GM12872 (cell line): ENCODE results near the gene METTL1.

Experiments used
- TF ChIP-seq, protein P1 (sequence below): IDR thresholded peaks from 3 replicates; pipeline ENCODE4 v1.5.1; 2011; ENCODE audit warnings: low read depth, mild to moderate bottlenecking, low read length, moderate library complexity; ENCODE audit not compliant: insufficient read depth

The METTL1 gene

DNA sequence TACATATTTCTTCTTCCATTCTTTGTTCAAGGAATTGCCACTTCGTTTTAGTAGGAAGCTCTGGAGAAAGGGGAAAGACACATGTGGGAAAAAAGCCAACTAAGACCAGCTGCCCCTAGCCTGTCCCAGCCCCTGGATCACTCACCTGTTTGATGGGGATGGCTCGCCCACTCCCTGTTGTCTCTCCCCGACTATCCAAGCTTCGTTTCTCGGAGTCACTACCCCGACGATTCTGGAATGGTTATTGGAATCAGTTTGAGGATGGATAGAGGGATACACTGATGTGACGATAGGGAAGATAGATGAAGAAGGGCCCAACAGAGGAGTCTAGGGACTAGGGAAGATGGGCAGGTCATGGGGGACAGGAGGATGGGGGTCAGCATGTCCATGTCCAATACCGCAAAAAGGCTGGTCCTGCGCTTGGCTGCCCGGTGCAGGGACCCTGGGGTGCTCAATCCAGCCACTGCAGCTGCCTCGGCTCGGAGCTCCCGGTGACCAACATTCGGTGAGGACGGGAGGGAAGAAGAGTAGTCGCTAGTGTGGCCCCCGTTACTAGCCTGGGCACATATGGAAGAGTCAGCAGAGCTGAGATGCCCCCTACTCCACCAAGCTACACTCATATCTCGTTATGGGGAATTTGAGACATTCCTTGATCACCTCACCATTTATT, 40.4 kb downstream of the METTL1 start:
- TF ChIP-seq, protein P1, sequence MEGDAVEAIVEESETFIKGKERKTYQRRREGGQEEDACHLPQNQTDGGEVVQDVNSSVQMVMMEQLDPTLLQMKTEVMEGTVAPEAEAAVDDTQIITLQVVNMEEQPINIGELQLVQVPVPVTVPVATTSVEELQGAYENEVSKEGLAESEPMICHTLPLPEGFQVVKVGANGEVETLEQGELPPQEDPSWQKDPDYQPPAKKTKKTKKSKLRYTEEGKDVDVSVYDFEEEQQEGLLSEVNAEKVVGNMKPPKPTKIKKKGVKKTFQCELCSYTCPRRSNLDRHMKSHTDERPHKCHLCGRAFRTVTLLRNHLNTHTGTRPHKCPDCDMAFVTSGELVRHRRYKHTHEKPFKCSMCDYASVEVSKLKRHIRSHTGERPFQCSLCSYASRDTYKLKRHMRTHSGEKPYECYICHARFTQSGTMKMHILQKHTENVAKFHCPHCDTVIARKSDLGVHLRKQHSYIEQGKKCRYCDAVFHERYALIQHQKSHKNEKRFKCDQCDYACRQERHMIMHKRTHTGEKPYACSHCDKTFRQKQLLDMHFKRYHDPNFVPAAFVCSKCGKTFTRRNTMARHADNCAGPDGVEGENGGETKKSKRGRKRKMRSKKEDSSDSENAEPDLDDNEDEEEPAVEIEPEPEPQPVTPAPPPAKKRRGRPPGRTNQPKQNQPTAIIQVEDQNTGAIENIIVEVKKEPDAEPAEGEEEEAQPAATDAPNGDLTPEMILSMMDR = no peak

DNA sequence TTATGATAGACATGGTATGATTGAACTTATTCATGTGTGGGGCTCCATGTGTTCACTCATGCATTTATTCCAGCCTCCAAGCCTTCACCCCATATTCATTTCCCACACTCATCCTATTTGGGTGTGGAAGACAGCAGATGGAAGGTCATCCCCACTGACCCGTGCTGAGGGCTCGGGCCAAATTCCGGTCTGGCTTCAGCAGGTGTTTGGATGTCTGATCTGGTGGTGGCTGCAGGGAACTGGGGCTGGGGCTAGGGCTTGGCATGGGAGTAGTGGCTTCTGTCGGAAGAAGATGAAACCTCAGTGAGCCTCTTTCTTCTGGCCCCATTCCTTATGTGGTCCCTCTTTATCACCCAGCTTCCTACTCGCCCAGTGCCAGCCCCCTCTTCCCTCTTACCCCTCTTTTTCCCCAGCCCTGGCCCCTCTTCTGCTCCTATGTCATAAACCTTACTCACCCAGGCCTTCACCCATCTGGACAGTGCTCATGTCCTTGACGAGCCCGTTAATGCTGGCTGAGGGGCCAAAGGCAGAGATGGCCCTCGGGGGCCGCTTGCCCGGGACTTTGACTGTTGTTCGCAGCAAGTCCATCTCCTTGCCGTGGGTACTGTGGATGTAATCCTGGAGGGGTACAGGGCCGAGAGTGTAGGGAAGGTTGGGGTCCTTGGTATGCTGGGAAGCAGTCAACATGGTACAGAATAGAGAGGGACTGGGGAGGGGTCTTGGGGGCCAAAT, 41.4 kb downstream of the METTL1 start:
- TF ChIP-seq, protein P1 = no peak

DNA sequence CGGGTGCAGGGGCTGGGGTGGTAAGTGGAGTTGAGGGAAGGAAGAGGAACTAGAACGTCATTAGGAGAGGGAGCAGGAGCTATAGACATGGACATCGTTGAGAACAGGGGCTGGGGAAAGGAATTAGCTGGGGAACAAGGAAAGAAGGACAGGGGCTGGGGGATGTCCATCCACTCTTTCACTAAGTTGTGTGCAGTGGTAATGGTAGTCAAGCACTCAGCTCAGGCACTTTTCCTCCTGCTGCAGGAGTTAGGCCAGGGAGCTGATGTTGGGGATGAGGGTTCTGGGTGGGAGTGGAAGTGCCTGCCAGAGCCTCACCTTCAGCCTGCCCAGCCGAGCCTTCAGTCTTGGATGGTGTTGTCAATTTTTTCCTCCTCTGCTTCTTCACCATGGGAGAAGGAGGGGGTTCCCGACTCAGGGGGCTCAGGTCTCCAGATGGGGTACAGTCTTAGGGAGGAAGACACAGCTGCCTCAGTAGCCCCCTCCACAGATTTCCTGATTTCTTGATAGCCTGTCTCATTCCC, 42.5 kb downstream of the METTL1 start:
- TF ChIP-seq, protein P1 = no peak

DNA sequence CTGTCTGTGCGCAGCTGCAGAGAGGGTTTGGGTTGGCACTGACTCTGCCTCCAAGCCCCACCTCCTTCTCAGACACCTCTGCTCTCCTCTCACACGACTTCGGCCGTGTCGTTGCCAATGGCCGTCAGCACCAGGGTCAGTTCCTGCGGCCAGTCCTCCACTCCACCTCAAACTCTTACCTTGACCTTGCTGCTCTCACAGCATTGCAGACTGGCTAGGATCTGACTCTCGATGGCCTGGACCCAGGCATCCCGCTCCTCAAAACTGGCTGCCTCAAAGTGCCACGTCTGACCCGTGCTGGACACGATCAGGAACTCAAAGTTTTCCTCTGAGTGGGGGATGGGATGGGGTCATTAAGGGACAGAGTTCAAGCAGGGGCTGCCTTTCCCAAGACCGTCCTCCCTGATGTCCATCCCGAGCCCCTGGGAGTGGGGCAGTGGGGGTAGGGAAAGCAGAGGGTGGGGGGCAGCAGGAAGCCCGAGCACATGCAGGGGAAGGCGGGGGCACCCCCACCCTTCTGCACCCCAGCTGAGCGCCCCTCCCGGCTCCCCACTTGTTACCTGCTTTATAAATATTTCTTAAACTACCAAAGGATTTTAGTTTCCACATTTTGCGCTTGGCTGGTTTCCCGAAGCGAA, 44.0 kb downstream of the METTL1 start:
- TF ChIP-seq, protein P1 = no peak

DNA sequence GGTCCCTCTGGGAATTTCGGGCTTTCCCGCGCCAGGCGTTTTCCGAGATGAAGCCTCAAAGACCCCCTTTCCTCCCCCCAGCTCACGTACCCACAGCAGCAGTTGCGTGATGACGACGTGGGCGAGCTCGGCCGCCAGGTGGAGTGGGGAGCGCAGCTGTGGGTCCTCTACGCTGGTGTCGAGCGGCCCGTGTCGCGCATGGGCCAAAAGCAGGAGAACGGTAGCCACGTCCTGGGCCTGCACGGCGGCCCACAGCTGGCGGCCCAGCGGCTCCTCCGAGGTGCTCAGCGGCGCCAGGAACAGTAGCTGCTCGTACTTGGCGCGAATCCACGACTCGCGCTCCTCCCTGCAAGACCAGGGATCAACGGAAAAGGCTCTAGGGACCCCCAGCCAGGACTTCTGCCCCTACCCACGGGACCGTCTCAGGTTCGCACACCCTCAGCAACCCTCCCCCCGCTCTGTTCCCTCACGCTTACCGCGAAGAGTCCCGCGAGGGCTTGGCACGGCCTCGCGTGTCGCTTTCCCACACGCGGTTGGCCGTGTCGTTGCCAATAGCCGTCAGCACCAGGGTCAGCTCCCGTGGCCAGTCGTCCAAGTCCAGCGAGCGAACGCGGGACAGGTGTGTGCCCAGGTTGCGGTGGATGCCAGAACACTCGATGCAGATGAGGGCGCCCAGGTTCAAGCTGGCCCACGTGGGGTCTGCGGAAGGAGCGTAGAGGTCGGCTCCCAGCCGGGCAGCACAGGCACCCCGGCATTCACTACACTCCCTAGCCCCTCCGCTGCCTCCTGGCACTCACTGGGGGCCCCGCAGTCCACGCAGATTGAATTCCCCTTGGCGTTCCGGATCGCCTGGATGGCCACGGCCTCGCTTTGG, 44.8 kb downstream of the METTL1 start:
- TF ChIP-seq, protein P1 = no peak

DNA sequence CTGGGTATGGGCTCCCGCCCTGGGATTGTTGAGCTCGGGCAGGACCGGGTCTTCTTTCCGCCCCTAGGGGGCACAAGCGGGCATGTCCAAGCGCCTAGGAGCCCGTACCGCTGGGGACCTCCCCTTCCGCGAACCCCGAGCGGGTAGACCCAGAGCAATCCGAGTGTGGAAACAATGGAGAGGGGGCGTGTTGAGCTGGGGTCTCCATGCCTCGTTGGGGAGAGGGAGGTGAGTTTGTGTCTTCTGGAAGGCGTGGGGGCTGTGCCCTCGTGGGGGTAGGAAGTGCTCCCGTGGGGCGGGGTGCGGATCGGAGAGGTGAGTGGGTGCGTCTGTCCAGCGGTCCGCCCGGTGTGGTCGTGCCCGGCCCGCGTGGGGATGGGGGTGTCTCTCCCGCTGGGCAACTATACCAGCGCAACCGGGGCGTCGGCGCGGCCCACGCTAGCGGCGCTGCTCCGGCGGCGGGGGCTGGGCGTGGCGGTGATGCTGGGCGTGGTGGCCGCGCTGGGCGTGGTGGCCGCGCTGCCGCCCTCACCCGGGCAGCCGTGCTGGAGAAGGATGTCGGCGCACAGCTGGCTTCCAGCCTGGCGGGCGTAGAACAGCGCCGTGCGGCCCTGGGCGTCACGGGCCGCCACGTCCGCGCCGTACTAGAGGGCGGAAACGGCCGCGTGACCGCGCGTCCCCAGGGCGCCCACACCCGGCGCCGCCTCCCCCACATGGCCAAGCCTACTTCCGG, 45.6 kb downstream of the METTL1 start:
- TF ChIP-seq, protein P1 = peak; percentile 31; the same call in 2 of the 3 replicates
